Activated T-cell treated with anti-CD3 and anti-CD28 coated beads, Interleukin-2, amount 50 U/mL, for 72 hours (primary cell): ENCODE results near the gene GRIN3A. TPM values are rescaled to one million over a fixed set of nuclear protein-coding genes. Genes with fewer than 3 reads are reported as not detected.

Experiments
- ATAC-seq, 2 donors: fragments of 150-1000 bp; cut with Tn5 transposase; replicated peaks in 1 of 2; 2 replicates each; pipeline ENCODE4 v1.10.0; 2021; ENCODE audit warnings: moderate library complexity in 2 of 2, mild to moderate bottlenecking in 1 of 2
- DNase-seq, 2 donors: peaks; one replicate each; pipeline ENCODE4 v3.0.0; 2021 to 2022; ENCODE audit warnings: mixed read lengths in 1 of 2
- H3K27ac Mint-ChIP-seq: one replicate; pipeline ENCODE4 v1.8.0; 2022; ENCODE audit warnings: mild to moderate bottlenecking, moderate library complexity, mixed read lengths
- H3K27me3 Mint-ChIP-seq: one replicate; pipeline ENCODE4 v1.8.0; 2022; ENCODE audit warnings: low read depth, mixed read lengths
- H3K36me3 Mint-ChIP-seq, 2 donors: one replicate each; pipeline ENCODE4 v1.8.0; 2022; ENCODE audit warnings: mixed read lengths in 2 of 2, mild to moderate bottlenecking in 1 of 2; ENCODE audit not compliant: insufficient read depth in 2 of 2
- H3K4me1 Mint-ChIP-seq: one replicate; pipeline ENCODE4 v1.8.0; 2022; ENCODE audit warnings: low read depth, mixed read lengths
- H3K4me3 Mint-ChIP-seq, 2 donors: one replicate each; pipeline ENCODE4 v1.8.0; 2022; ENCODE audit warnings: mild to moderate bottlenecking in 2 of 2, mixed read lengths in 2 of 2, moderate library complexity in 2 of 2
- H3K9me3 Mint-ChIP-seq, 2 donors: one replicate each; pipeline ENCODE4 v1.8.0; 2022; ENCODE audit warnings: mixed read lengths in 2 of 2
- total RNA-seq, 2 donors: library from RNA; stranded (reverse); gene quantifications; one replicate each; pipeline ENCODE4 v1.2.3, GENCODE V29; 2022

The GRIN3A gene
- total RNA-seq, 2 donors from 2014 or later = not detected

- Mint-ChIP-seq H3K4me1 (no peaks in the 10 kb centered on the region), H3K27ac (no peak overlapping the region), H3K9me3 (peaks cover 0 to 2% of the 10 kb centered on the region in 2 donors), H3K4me3 (no peak overlapping the region), H3K36me3 (peaks cover 0 to 2% of the 10 kb centered on the region in 2 donors), H3K27me3 (no peaks in the 10 kb centered on the region)
- no peak for ATAC-seq
- no peak for DNase-seq
Measured at GRCh38 chr9:101639785-101640665, 98.4 kb downstream of the GRIN3A start.

- H3K27ac Mint-ChIP-seq = no peak overlapping the region
- no peak for DNase-seq
- H3K9me3 Mint-ChIP-seq = peaks cover 0 to 2% of the 10 kb centered on the region in 2 donors
- H3K27me3 Mint-ChIP-seq = no peaks in the 10 kb centered on the region
- peaks cover 0 to 2% of the 10 kb centered on the region in 2 donors for H3K36me3 Mint-ChIP-seq
- H3K4me1 Mint-ChIP-seq = no peaks in the 10 kb centered on the region
- no peak for ATAC-seq
- H3K4me3 Mint-ChIP-seq = no peak overlapping the region
Measured at GRCh38 chr9:101639311-101639710, 99.1 kb downstream of the GRIN3A start.

GRCh38 chr9:101636247-101636646, 102.2 kb downstream of the GRIN3A start:
- ATAC-seq (no peak), DNase-seq (no peak)
- Mint-ChIP-seq H3K4me3 (no peak overlapping the region), H3K27ac (no peak overlapping the region), H3K36me3 (no peaks in the 10 kb centered on the region), H3K27me3 (no peaks in the 10 kb centered on the region), H3K9me3 (no peaks in the 10 kb centered on the region), H3K4me1 (no peaks in the 10 kb centered on the region)

GRCh38 chr9:101635473-101635872, 103.0 kb downstream of the GRIN3A start:
- no peak for DNase-seq
- Mint-ChIP-seq H3K4me1 (no peaks in the 10 kb centered on the region), H3K36me3 (no peaks in the 10 kb centered on the region), H3K27ac (no peak overlapping the region), H3K4me3 (no peak overlapping the region), H3K27me3 (no peaks in the 10 kb centered on the region), H3K9me3 (no peaks in the 10 kb centered on the region)
- ATAC-seq = no peak

- DNase-seq (no peak), ATAC-seq (no peak)
- H3K9me3 Mint-ChIP-seq = no peaks in the 10 kb centered on the region
- H3K27ac Mint-ChIP-seq = no peak overlapping the region
- no peaks in the 10 kb centered on the region for H3K27me3 Mint-ChIP-seq
- H3K4me3 Mint-ChIP-seq = no peak overlapping the region
- no peaks in the 10 kb centered on the region for H3K4me1 Mint-ChIP-seq
- H3K36me3 Mint-ChIP-seq = no peaks in the 10 kb centered on the region
Measured at GRCh38 chr9:101634741-101635409, 103.6 kb downstream of the GRIN3A start.

GRCh38 chr9:101632611-101633010, 105.8 kb downstream of the GRIN3A start:
- Mint-ChIP-seq H3K9me3 (no peaks in the 10 kb centered on the region), H3K27me3 (no peaks in the 10 kb centered on the region), H3K27ac (no peak overlapping the region), H3K4me3 (no peak overlapping the region), H3K36me3 (no peaks in the 10 kb centered on the region), H3K4me1 (no peaks in the 10 kb centered on the region)
- ATAC-seq = no peak
- no peak for DNase-seq

GRCh38 chr9:101631892-101632291, 106.6 kb downstream of the GRIN3A start:
- no peaks in the 10 kb centered on the region for H3K36me3 Mint-ChIP-seq
- H3K4me3 Mint-ChIP-seq = no peak overlapping the region
- DNase-seq (no peak), ATAC-seq (no peak)
- H3K27me3 Mint-ChIP-seq = no peaks in the 10 kb centered on the region
- H3K9me3 Mint-ChIP-seq = no peaks in the 10 kb centered on the region
- H3K4me1 Mint-ChIP-seq = no peaks in the 10 kb centered on the region
- no peak overlapping the region for H3K27ac Mint-ChIP-seq

- Mint-ChIP-seq H3K4me3 (no peak overlapping the region), H3K9me3 (no peaks in the 10 kb centered on the region), H3K27me3 (no peaks in the 10 kb centered on the region), H3K4me1 (peaks cover 8% of the 10 kb centered on the region), H3K36me3 (no peaks in the 10 kb centered on the region), H3K27ac (no peak overlapping the region)
- no peak for DNase-seq
- ATAC-seq = no peak
Measured at GRCh38 chr9:101629636-101630035, 108.8 kb downstream of the GRIN3A start.

- Mint-ChIP-seq H3K27ac (no peak overlapping the region), H3K36me3 (no peaks in the 10 kb centered on the region), H3K9me3 (no peaks in the 10 kb centered on the region), H3K27me3 (no peaks in the 10 kb centered on the region), H3K4me3 (no peak overlapping the region), H3K4me1 (peaks cover 8% of the 10 kb centered on the region)
- ATAC-seq (no peak), DNase-seq (no peak)
Measured at GRCh38 chr9:101628173-101628572, 110.3 kb downstream of the GRIN3A start.

GRCh38 chr9:101626295-101626694, 112.2 kb downstream of the GRIN3A start:
- Mint-ChIP-seq H3K36me3 (no peaks in the 10 kb centered on the region), H3K4me1 (peaks cover 8% of the 10 kb centered on the region), H3K9me3 (no peaks in the 10 kb centered on the region), H3K4me3 (no peak overlapping the region), H3K27ac (no peak overlapping the region), H3K27me3 (no peaks in the 10 kb centered on the region)
- DNase-seq (peak in 1 of 2 donors; percentile 12), ATAC-seq (peak in 1 of 2 donors; percentile 51)

GRCh38 chr9:101625876-101626275, 112.6 kb downstream of the GRIN3A start:
- ATAC-seq (no peak), DNase-seq (no peak)
- H3K4me1 Mint-ChIP-seq = peaks cover 8% of the 10 kb centered on the region
- no peak overlapping the region for H3K4me3 Mint-ChIP-seq
- no peaks in the 10 kb centered on the region for H3K36me3 Mint-ChIP-seq
- no peak overlapping the region for H3K27ac Mint-ChIP-seq
- H3K9me3 Mint-ChIP-seq = no peaks in the 10 kb centered on the region
- H3K27me3 Mint-ChIP-seq = no peaks in the 10 kb centered on the region

GRCh38 chr9:101620452-101620851, 118.0 kb downstream of the GRIN3A start:
- DNase-seq (no peak), ATAC-seq (no peak)
- H3K4me3 Mint-ChIP-seq = no peak overlapping the region
- no peaks in the 10 kb centered on the region for H3K9me3 Mint-ChIP-seq
- no peaks in the 10 kb centered on the region for H3K27me3 Mint-ChIP-seq
- H3K4me1 Mint-ChIP-seq = no peaks in the 10 kb centered on the region
- H3K36me3 Mint-ChIP-seq = no peaks in the 10 kb centered on the region
- H3K27ac Mint-ChIP-seq = no peak overlapping the region

GRCh38 chr9:101618698-101619097, 119.7 kb downstream of the GRIN3A start:
- no peaks in the 10 kb centered on the region for H3K9me3 Mint-ChIP-seq
- peak; percentile 41 to 71 for ATAC-seq

More at GRCh38 chr9:101618698-101619097, 119.7 kb downstream of the GRIN3A start:
- no peaks in the 10 kb centered on the region for H3K36me3 Mint-ChIP-seq
- no peak for DNase-seq
- no peaks in the 10 kb centered on the region for H3K4me1 Mint-ChIP-seq
- H3K27me3 Mint-ChIP-seq = no peaks in the 10 kb centered on the region
- no peak overlapping the region for H3K27ac Mint-ChIP-seq
- H3K4me3 Mint-ChIP-seq = no peak overlapping the region
